VCaP (cell line): ENCODE data around the gene PON3.
A peak's percentile ranks its signal among the peaks of the same experiment; 100 is the strongest.

Experiments used
- H3K27ac ChIP-seq: fragments of 450-650 bp; 2 replicates; pipeline ENCODE4 v1.5.1; 2017
- CTCF ChIP-seq: fragments of 450-650 bp; conservative IDR thresholded peaks from 2 replicates; pipeline ENCODE4 v1.5.1; 2017; ENCODE audit warnings: mild to moderate bottlenecking, moderate library complexity

The PON3 gene

GRCh38 chr7:95434557-95435421 is 38.6 kb upstream of the PON3 start, which contains the start of gene PON2:
Gene PON2, minus strand, starts transcription at chr7:95435028. Its CDS starts 77 bp downstream, at chr7:95434951.
- peak within 1 kb of the TSS; percentile 92 for H3K27ac ChIP-seq
- TF ChIP-seq CTCF = no peak

GRCh38 chr7:95433952-95434556 is 37.9 kb upstream of the PON3 start:
- peak overlapping the region; percentile 92 for H3K27ac ChIP-seq
- TF ChIP-seq CTCF = no peak

- no peak for TF ChIP-seq CTCF
Observed at GRCh38 chr7:95433129-95433528, 37.0 kb upstream of the PON3 start.

GRCh38 chr7:95432606-95433005 is 36.4 kb upstream of the PON3 start:
- TF ChIP-seq CTCF = no peak
- no peak overlapping the region for H3K27ac ChIP-seq

More at GRCh38 chr7:95433129-95433528, 37.0 kb upstream of the PON3 start:
- H3K27ac ChIP-seq = no peak overlapping the region

- H3K27ac ChIP-seq = no peak overlapping the region
- no peak for TF ChIP-seq CTCF
Observed at GRCh38 chr7:95430864-95431263, 34.7 kb upstream of the PON3 start.

GRCh38 chr7:95429241-95429990 is 33.2 kb upstream of the PON3 start:
- no peak overlapping the region for H3K27ac ChIP-seq
- no peak for TF ChIP-seq CTCF
